HUES48 (cell line): ENCODE data around the gene CTNNAL1.

Source experiments
- H3K27ac ChIP-seq: one replicate; pipeline ENCODE4 v1.7.0; 2013; ENCODE audit warnings: low read depth, low read length, inconsistent platforms
- H3K27me3 ChIP-seq: 2 replicates; pipeline ENCODE4 v1.6.1; 2013; ENCODE audit warnings: mild to moderate bottlenecking, low read length; ENCODE audit not compliant: control insufficient read depth, insufficient read depth
- H3K36me3 ChIP-seq: 2 replicates; pipeline ENCODE4 v1.6.1; 2013; ENCODE audit warnings: low read length; ENCODE audit not compliant: control insufficient read depth, insufficient read depth
- H3K4me1 ChIP-seq: 2 replicates; pipeline ENCODE4 v1.6.1; 2013; ENCODE audit warnings: mild to moderate bottlenecking, low read length; ENCODE audit not compliant: control insufficient read depth, insufficient read depth
- H3K4me3 ChIP-seq: 2 replicates; pipeline ENCODE4 v1.5.1; 2013; ENCODE audit warnings: mild to moderate bottlenecking, low read depth, low read length
- H3K9ac ChIP-seq: 2 replicates; pipeline ENCODE4 v1.6.1; 2013; ENCODE audit warnings: mild to moderate bottlenecking, low read depth, low read length, moderate library complexity
- H3K9me3 ChIP-seq: 2 replicates; pipeline ENCODE4 v1.6.1; 2013; ENCODE audit warnings: low read length; ENCODE audit not compliant: control insufficient read depth, insufficient read depth

The CTNNAL1 gene

GRCh38 chr9:109040571-109040970 is 27.3 kb upstream of the CTNNAL1 start:
- Histone ChIP-seq H3K9ac (no peak overlapping the region), H3K27ac (no peak overlapping the region), H3K4me3 (no peak overlapping the region), H3K9me3 (no peaks in the 10 kb centered on the region), H3K36me3 (peaks cover 61% of the 10 kb centered on the region), H3K27me3 (no peaks in the 10 kb centered on the region), H3K4me1 (no peaks in the 10 kb centered on the region)

- H3K4me3 ChIP-seq = no peak overlapping the region
- H3K4me1 ChIP-seq = no peaks in the 10 kb centered on the region
- no peak overlapping the region for H3K27ac ChIP-seq
- no peaks in the 10 kb centered on the region for H3K9me3 ChIP-seq
- no peaks in the 10 kb centered on the region for H3K27me3 ChIP-seq
- H3K36me3 ChIP-seq = peaks cover 59% of the 10 kb centered on the region
- no peak overlapping the region for H3K9ac ChIP-seq
These were observed 26.2 kb upstream of the CTNNAL1 start for GRCh38 chr9:109039539-109039938.

- no peak overlapping the region for H3K27ac ChIP-seq
- H3K27me3 ChIP-seq = no peaks in the 10 kb centered on the region
- H3K9me3 ChIP-seq = no peaks in the 10 kb centered on the region
- H3K36me3 ChIP-seq = peaks cover 60% of the 10 kb centered on the region
- H3K4me1 ChIP-seq = no peaks in the 10 kb centered on the region
- no peak overlapping the region for H3K4me3 ChIP-seq
- H3K9ac ChIP-seq = no peak overlapping the region
These were observed 24.8 kb upstream of the CTNNAL1 start for GRCh38 chr9:109037946-109038715.

- no peak overlapping the region for H3K9ac ChIP-seq
- H3K27me3 ChIP-seq = no peaks in the 10 kb centered on the region
- H3K4me1 ChIP-seq = no peaks in the 10 kb centered on the region
- no peak overlapping the region for H3K4me3 ChIP-seq
- H3K27ac ChIP-seq = no peak overlapping the region
- peaks cover 66% of the 10 kb centered on the region for H3K36me3 ChIP-seq
- no peaks in the 10 kb centered on the region for H3K9me3 ChIP-seq
These were observed 23.7 kb upstream of the CTNNAL1 start for GRCh38 chr9:109036744-109037680.

- no peaks in the 10 kb centered on the region for H3K27me3 ChIP-seq
- H3K4me1 ChIP-seq = no peaks in the 10 kb centered on the region
- no peak overlapping the region for H3K9ac ChIP-seq
- H3K4me3 ChIP-seq = no peak overlapping the region
- H3K27ac ChIP-seq = no peak overlapping the region
- no peaks in the 10 kb centered on the region for H3K9me3 ChIP-seq
- H3K36me3 ChIP-seq = peaks cover 74% of the 10 kb centered on the region
These were observed 22.6 kb upstream of the CTNNAL1 start for GRCh38 chr9:109035684-109036423.

- no peak overlapping the region for H3K27ac ChIP-seq
- no peak overlapping the region for H3K4me3 ChIP-seq
- H3K9me3 ChIP-seq = no peaks in the 10 kb centered on the region
- H3K4me1 ChIP-seq = no peaks in the 10 kb centered on the region
- H3K36me3 ChIP-seq = peaks cover 77% of the 10 kb centered on the region
- no peaks in the 10 kb centered on the region for H3K27me3 ChIP-seq
- no peak overlapping the region for H3K9ac ChIP-seq
These were observed 20.8 kb upstream of the CTNNAL1 start for GRCh38 chr9:109033941-109034700.

- no peaks in the 10 kb centered on the region for H3K27me3 ChIP-seq
- no peaks in the 10 kb centered on the region for H3K4me1 ChIP-seq
- H3K9ac ChIP-seq = no peak overlapping the region
- peaks cover 62% of the 10 kb centered on the region for H3K36me3 ChIP-seq
- H3K27ac ChIP-seq = no peak overlapping the region
- H3K4me3 ChIP-seq = no peak overlapping the region
- no peaks in the 10 kb centered on the region for H3K9me3 ChIP-seq
These were observed 17.9 kb upstream of the CTNNAL1 start for GRCh38 chr9:109031241-109031640.

GRCh38 chr9:109030426-109030825 is 17.1 kb upstream of the CTNNAL1 start:
- no peaks in the 10 kb centered on the region for H3K9me3 ChIP-seq
- H3K27me3 ChIP-seq = no peaks in the 10 kb centered on the region
- no peak overlapping the region for H3K9ac ChIP-seq
- no peak overlapping the region for H3K4me3 ChIP-seq
- no peak overlapping the region for H3K27ac ChIP-seq
- peaks cover 54% of the 10 kb centered on the region for H3K36me3 ChIP-seq
- H3K4me1 ChIP-seq = no peaks in the 10 kb centered on the region

GRCh38 chr9:109028457-109028856 is 15.2 kb upstream of the CTNNAL1 start:
- Histone ChIP-seq H3K27me3 (no peaks in the 10 kb centered on the region), H3K36me3 (peaks cover 36% of the 10 kb centered on the region), H3K4me1 (no peaks in the 10 kb centered on the region), H3K9ac (no peak overlapping the region), H3K9me3 (no peaks in the 10 kb centered on the region), H3K4me3 (no peak overlapping the region), H3K27ac (no peak overlapping the region)

GRCh38 chr9:109027176-109027575 is 13.9 kb upstream of the CTNNAL1 start:
- H3K36me3 ChIP-seq = peaks cover 27% of the 10 kb centered on the region
- H3K27ac ChIP-seq = no peak overlapping the region
- H3K4me3 ChIP-seq = no peak overlapping the region
- H3K9me3 ChIP-seq = no peaks in the 10 kb centered on the region
- no peaks in the 10 kb centered on the region for H3K27me3 ChIP-seq
- H3K4me1 ChIP-seq = peaks cover 6% of the 10 kb centered on the region; the same call in 1 of the 2 replicates
- no peak overlapping the region for H3K9ac ChIP-seq
